Activated CD4-positive, alpha-beta T cell treated with anti-CD3 and anti-CD28 coated beads, Interleukin-2, amount 50 U/mL, for 4 hours (primary cell): ENCODE data around the gene CCDC184.
"Not testable (repeated sequence)": the region's sequence is repeated elsewhere in the genome, so short reads cannot be mapped to it uniquely, and the experiment has no call there.

Experiments used
- DNase-seq, 2 experiments: peaks; one replicate each; pipeline ENCODE4 v3.0.0-alpha.2; 2020

CCDC184 gene

DNA sequence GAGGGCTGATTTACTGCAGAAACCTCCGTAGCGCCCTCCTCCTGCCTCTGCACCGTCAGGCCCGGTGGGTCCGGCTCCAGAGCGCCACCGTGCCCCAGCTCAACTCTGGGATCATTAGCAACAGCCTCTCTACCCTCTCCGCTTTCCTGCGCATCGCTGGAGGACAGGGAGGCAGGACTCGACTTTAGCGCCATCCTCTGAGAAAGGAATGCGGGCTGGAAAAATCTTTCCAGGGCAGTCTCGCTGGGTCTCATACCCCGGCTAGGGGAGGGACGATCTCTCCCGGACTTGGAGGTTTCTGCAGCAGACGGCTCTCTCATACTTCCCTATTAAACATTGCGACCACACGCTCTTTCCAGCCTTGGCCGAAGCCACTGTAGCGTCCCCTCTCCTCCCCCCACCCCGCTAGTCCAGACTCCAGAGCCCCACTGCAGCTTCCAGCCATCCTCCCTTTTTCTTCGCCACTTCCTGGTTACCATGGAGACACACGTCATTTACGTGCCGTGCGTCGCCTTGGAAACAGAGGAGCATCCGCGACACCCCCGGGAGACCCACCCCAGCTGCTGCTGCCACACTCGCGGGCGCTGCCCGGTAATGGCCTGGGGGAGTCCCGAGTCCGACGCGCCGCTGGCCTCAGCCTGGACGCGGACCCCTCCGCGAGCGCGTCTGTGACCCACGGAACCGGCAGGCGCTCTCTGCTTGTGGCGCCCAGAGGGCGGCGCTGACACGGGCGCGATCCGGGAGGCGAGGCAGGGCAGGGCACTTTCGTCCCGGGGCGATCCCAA is at the start of gene CCDC184:
TSS of gene CCDC184 (plus strand) at position 554 of the 785 bp plus-strand sequence. CDS start 479 bp downstream, outside the sequence.
- DNase-seq, result peak; percentile 58 to 61

GRCh38 chr12:48135027-48135426 is 48.4 kb upstream of the CCDC184 start:
- DNase-seq, result no peak

- DNase-seq, result no peak
Observed at GRCh38 chr12:48142818-48143674, 40.4 kb upstream of the CCDC184 start.

- no peak for DNase-seq
Observed at GRCh38 chr12:48143898-48144297, 39.5 kb upstream of the CCDC184 start.

GRCh38 chr12:48145981-48146380 is 37.5 kb upstream of the CCDC184 start:
- DNase-seq, result no peak

- DNase-seq, result no peak
Observed at GRCh38 chr12:48151103-48151771, 32.2 kb upstream of the CCDC184 start.

DNA sequence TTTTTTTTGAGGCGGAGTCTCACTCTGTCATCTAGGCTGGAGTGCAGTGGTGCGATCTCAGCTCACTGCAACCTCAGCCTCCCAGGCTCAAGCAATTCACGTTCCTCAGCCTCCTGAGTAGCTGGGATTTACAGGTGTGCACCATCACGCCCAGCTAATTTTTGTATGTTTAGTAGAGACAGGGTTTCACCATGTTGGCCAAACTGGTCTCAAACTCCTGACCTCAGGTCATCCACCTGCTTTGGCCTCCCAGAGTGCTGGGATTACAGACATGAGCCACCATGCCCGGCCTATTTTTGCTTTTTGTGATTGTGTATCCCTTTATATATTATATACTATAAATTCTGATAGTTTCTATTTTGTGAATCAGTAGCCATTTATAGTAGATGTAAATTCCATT is 27.7 kb upstream of the CCDC184 start:
- DNase-seq, result not testable (repeated sequence)

- no peak for DNase-seq
Observed at GRCh38 chr12:48156652-48157017, 26.8 kb upstream of the CCDC184 start.

DNA sequence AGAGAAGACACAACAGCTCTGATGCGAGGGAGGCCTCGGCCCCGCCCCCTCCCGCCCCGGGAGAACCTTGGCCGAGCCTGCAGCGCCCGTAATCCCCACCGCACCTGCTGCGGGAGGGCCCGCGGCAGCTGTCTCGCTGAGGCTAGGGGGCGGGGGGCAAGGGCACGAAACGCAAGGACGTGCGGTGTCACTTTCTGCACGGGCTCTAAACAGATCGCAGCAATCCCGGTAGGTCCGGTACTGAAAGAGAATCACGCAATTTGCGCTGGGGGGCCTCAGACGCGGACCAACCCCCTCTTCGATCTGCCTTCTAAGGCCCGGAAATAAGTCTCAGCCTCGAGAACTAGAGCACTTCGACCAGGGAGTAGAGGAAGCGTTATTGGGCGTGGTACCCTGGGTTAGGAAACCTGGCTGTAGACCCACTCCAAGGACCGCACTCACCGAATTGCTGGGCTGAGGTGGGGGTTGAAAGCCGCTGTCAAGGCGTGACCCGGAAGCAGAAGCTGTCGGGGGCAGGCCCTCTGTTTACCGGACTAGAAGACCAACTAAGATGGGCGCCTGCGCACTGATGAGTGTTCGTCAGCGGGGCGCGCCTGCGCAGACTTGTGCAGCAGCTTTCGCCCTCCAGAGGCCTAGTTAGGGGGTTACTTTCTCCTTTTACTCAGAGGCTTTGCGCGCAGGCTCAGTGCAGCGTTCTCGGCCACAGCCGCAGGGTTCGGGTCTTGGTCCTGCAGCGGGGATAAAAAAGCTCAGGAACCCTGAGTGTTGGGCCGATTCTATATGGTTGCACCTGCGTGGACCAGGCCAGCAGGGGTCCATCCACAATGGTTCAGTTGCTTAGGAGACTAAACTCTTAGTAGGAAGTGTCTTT is 26.2 kb upstream of the CCDC184 start, which contains the start of gene ASB8:
TSS of gene ASB8 (minus strand) at position 498 of the 871 bp plus-strand sequence. CDS start 4,019 bp downstream, outside the sequence.
- peak; percentile 99 for DNase-seq

DNA sequence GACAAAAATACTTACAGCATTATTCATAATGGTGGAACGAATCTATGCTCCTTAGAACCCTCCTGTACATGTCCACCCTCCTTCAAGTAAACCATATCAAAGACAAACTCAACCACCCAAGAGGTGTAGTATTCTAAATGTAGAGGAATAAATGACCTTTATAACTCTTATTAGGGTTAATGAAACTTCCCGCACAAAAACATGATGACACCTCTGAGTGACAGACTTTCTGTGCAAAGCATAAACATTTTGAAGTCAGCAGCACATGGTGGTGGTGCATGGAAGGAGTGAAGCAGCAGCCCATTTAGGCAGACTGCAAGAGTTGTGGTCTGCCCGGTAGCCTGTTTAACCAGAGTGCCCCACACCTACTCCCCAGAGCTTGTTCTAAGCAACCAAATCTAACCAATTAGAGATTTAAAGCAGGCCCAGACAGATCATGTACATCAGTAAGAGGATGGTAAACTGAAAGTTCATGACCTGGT is 25.5 kb upstream of the CCDC184 start:
- DNase-seq, result no peak

- no peak for DNase-seq
Observed at GRCh38 chr12:48160046-48160445, 23.4 kb upstream of the CCDC184 start.

DNA sequence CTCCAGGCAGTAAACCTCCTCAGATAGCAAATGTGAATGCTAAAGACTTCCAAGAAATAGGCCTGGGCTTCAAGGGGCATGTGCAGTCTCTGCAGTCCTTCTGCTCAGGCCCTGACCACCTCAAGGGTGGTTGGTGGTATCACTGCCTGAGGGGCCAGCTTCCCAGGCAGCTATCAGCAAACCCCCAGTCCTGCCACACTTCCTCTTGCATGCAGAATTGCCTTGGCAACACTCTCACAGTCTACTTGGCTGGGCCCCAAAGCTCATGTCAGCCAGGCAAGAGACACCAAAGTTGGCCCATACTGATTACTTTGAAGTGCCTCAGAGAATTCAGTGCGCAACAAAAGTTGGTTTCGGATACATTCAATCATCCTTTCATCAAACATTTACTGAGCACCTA is 22.6 kb upstream of the CCDC184 start:
- no peak for DNase-seq

- no peak for DNase-seq
Observed at GRCh38 chr12:48163150-48163747, 20.2 kb upstream of the CCDC184 start.

DNA sequence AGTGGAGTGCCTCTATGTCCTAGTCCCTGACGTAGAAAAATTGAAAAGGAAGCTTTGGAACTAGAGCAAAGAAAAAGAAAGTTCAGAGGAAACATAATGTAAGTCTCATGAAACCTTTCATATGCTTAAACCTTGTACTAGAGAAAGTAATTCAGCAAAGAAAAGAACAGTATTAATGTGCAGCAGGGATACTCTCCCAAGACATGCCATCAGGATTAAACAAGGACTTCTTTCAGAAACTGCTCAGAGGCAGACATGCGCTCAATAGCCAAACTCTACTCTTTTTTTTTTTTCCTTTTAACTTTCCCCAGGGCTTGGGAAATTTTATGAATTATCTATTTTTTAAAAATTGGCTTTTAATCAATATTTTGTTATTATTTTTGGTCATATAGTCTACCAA is 19.0 kb upstream of the CCDC184 start:
- DNase-seq, result no peak

DNA sequence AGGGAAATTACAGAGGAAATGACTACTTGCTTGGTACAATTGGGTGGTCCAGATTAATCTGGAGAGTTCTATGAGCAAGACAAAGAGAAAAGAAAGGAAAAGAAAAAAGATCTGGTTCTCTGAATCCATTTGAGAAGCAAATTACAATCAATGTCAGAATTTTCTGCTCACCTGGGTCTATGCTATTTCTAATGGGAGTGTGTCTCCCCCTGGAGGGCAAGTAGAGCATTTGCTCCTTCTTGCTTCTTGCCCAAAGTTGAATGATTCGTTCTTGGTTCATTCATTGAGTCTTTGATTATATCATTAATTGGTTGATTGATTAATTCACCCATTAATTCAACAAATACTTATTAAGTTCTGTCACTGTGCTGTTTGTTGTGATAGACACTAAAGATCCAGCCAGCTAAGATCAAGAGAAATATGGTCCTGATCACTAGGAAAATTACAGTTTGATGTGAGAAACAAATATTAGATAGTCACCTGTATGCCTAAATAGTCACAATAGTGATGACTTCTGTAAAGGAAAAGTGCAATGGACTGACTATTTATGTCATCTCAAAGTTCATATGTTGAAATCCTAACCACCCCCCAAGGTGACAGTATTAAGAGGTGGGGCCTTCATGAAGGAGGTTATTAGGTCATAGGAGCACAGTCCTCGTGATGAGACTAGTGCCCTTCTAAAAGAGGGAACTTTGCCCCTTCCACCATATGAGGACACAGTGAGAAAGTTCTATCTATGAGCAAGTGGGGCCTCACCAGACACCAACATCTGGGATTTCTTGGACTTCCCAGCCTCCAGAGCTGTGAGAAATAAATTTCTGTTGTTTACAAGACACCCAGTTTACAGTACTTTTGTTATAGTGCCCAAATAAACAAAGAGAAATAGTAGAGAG is 18.1 kb upstream of the CCDC184 start:
- DNase-seq, result peak in 1 of 2 experiments; percentile 35

DNA sequence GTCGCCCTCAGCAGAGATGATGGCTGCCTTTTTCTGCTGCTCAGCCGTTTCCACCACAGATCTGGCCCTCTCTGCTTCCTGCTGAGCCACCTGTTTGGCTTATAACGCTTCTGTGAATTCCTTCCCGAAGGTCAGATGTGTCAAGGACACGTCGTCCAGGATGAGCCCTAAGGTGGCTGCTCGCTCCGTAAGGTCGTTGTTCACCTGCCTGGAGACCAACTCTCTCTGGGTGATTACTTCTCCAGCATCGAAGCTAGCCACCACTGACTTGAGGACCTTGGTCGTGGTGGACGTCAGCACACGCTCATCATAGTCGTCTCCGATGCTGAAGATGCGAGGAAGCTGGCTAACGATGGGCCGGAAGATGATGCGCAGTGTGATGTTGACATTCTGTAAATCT is 14.4 kb upstream of the CCDC184 start:
- DNase-seq, result no peak

GRCh38 chr12:48175613-48176416 is 7.6 kb upstream of the CCDC184 start:
- no peak for DNase-seq

DNA sequence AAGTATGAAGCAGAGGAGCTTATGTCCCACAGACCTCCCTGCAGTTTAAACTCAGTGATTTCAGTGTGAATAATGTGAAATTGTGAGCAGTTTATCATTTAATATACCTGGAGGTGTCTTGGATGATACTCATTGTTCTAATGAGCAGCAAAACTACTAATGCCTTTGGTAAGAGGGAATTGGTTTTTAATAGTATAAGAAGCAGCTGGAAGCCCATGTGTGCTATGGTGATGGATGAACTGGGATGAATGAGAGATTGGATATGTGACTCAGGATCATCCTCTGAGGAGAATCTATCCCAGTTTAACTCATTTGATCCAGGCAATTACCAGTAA is 7.1 kb upstream of the CCDC184 start:
- DNase-seq, result no peak

DNA sequence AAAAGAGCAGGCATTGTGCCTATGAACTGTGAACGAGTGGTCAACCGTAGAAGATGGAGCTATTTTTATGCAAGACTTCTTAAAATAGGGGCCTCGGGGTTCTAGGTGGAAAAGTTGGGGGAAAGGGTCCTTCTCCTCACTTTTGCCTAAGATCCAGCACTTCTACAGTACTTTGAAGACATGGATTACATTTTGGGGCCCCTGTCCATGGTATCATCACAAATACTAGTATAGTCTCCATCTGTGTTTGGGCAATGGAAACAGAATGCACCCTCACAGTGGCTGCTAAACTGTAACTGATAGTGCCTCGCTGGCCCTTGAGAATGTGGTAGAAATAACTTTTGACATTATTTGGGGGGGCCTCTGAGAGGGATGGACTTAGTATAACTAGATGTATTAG is 5.5 kb upstream of the CCDC184 start:
- DNase-seq, result no peak

- no peak for DNase-seq
Observed at GRCh38 chr12:48179466-48179865, 4.0 kb upstream of the CCDC184 start.
